Lung (tissue), 12 donors: ENCODE results near the gene B3GNT3. TPM values are rescaled to one million over a fixed set of nuclear protein-coding genes. Genes with fewer than 3 reads are reported as not detected.
A peak's percentile ranks its signal among the peaks of the same experiment; 100 is the strongest.

Experiments
- ATAC-seq: fragments of 200-7000 bp; cut with Tn5 transposase; one replicate; pipeline ENCODE4 v1.9.1; 2020; ENCODE audit warnings: moderate number of reproducible peaks; ENCODE audit not compliant: insufficient read depth, low FRiP score
- DNase-seq, 3 donors: peaks; one replicate each; pipeline ENCODE4 v3.0.0-alpha.2; 2013 to 2017
- H3K27ac ChIP-seq, 2 donors: one replicate each; pipeline ENCODE4 v1.5.1; 2013; ENCODE audit warnings: mild to moderate bottlenecking in 2 of 2, moderate library complexity in 2 of 2, control low read depth in 1 of 2, inconsistent platforms in 1 of 2, low read depth in 1 of 2, low read length in 1 of 2
- H3K27me3 ChIP-seq, 3 donors: one replicate each; pipeline ENCODE4 v1.5.1; 2013; ENCODE audit warnings: low read length in 2 of 3; ENCODE audit not compliant: control insufficient read depth in 3 of 3, insufficient read depth in 3 of 3
- H3K36me3 ChIP-seq, 4 donors: one replicate each; pipeline ENCODE4 v1.5.1; 2013; ENCODE audit warnings: low read length in 4 of 4, mild to moderate bottlenecking in 1 of 4, moderate library complexity in 1 of 4; ENCODE audit not compliant: control insufficient read depth in 4 of 4, insufficient read depth in 4 of 4
- H3K4me1 ChIP-seq, 5 donors: one replicate each; pipeline ENCODE4 v1.5.1; 2013; ENCODE audit warnings: low read length in 5 of 5, mild to moderate bottlenecking in 2 of 5, moderate library complexity in 1 of 5; ENCODE audit not compliant: control insufficient read depth in 5 of 5, insufficient read depth in 5 of 5
- H3K4me3 ChIP-seq: one replicate; pipeline ENCODE4 v1.5.1; 2013; ENCODE audit warnings: mild to moderate bottlenecking, control low read depth, moderate library complexity
- H3K9ac ChIP-seq, 2 donors: one replicate each; pipeline ENCODE4 v1.5.1; 2013; ENCODE audit warnings: low read length in 2 of 2, control low read depth in 1 of 2; ENCODE audit not compliant: insufficient read depth in 1 of 2
- H3K9me3 ChIP-seq, 4 donors: one replicate each; pipeline ENCODE4 v1.5.1; 2013; ENCODE audit warnings: low read length in 3 of 4, mild to moderate bottlenecking in 1 of 4, moderate library complexity in 1 of 4; ENCODE audit not compliant: control insufficient read depth in 4 of 4, insufficient read depth in 3 of 4
- CTCF ChIP-seq: IDR thresholded peaks from 2 replicates; pipeline ENCODE4 v1.5.1; 2012; ENCODE audit warnings: mild to moderate bottlenecking; ENCODE audit errors: control extremely low read depth, extremely low read depth
- WGBS, 2 donors: extraction: QIAGEN DNeasy Blood & Tissue Kit; methylation state at CpG; one replicate each; pipeline ENCODE4 v1.1.7; 2013; 5-methylcytosine and 5-hydroxymethylcytosine counted together
- polyA plus RNA-seq, 2 donors: library from polyadenylated mRNA; stranded (reverse); fragments of 200-250 nt; gene quantifications; one replicate each; pipeline ENCODE4 v1.2.1, GENCODE V29; 2013
- total RNA-seq, 2 donors: library from RNA; depleted of rRNA in 1 of 2; stranded (reverse); fragments of >200 nt in 1 of 2; gene quantifications; one replicate each; pipeline ENCODE4 v1.2.1, GENCODE V29; 2014 to 2021
- donor health status: control.
- donor health status: control.
- donor health status: Bipolar disorder and iron deficiency.
- donor health status: healthy.
- donor health status: DM: yes; HTN: yes; CAD: no.

Gene B3GNT3
- total and polyA plus RNA-seq, 4 donors, result 1.00 to 3.0 (median 2.0) TPM

GRCh38 chr19:17843908-17844490, 49.1 kb downstream of the B3GNT3 start:
- DNase-seq (no peak), ATAC-seq (no peak)
- H3K27me3 ChIP-seq, result peaks cover 0 to 15% (median 0%) of the 10 kb centered on the region in 3 donors
- H3K27ac ChIP-seq, result no peak overlapping the region
- peaks cover 0 to 8% (median 0%) of the 10 kb centered on the region in 5 donors for H3K4me1 ChIP-seq
- 84 to 85% methylated on average over 14 of the region's 14 CpGs for WGBS, 2 donors
- TF ChIP-seq CTCF, result no peak
- H3K9ac ChIP-seq, result no peak overlapping the region
- peaks cover 0 to 2% (median 0%) of the 10 kb centered on the region in 4 donors for H3K9me3 ChIP-seq
- H3K36me3 ChIP-seq, result peaks cover 0 to 16% (median 0%) of the 10 kb centered on the region in 4 donors
- no peak overlapping the region for H3K4me3 ChIP-seq

GRCh38 chr19:17846146-17846545, 51.2 kb downstream of the B3GNT3 start:
- Histone ChIP-seq H3K27me3 (peaks cover 0 to 14% (median 0%) of the 10 kb centered on the region in 3 donors), H3K36me3 (peaks cover 0 to 10% (median 0%) of the 10 kb centered on the region in 4 donors), H3K9me3 (peaks cover 0 to under 1% (median 0%) of the 10 kb centered on the region in 4 donors), H3K4me3 (no peak overlapping the region), H3K27ac (no peak overlapping the region), H3K4me1 (peaks cover 0 to 8% (median 0%) of the 10 kb centered on the region in 5 donors), H3K9ac (no peak overlapping the region)
- ATAC-seq (no peak), DNase-seq (no peak)
- WGBS, 2 donors, result 37 to 61% methylated on average over 8 of the region's 8 CpGs
- TF ChIP-seq CTCF, result no peak

- H3K27ac ChIP-seq, result peak within 1 kb of the TSS in 1 of 2 donors; percentile 50
- H3K4me1 ChIP-seq, result peaks cover 0 to 7% (median 0%) of the 10 kb centered on the region in 5 donors
- H3K9ac ChIP-seq, result no peak within 1 kb of the TSS
- WGBS, 2 donors, result 4 to 6% methylated on average over 40 of the region's 40 CpGs
- peaks cover 0 to 10% (median 0%) of the 10 kb centered on the region in 3 donors for H3K27me3 ChIP-seq
- ATAC-seq (peak; percentile 57), DNase-seq (peak; percentile 86 to 88 (median 87))
- peaks cover 0 to 6% (median 0%) of the 10 kb centered on the region in 4 donors for H3K36me3 ChIP-seq
- H3K9me3 ChIP-seq, result no peaks in the 10 kb centered on the region
- TF ChIP-seq CTCF, result no peak
- H3K4me3 ChIP-seq, result peak within 1 kb of the TSS; percentile 5
Observed at GRCh38 chr19:17847538-17848366, 52.8 kb downstream of the B3GNT3 start, which contains the start of gene JAK3. Gene JAK3, minus strand, starts transcription at chr19:17847982. Its CDS starts 3,565 bp downstream, at chr19:17844417.
